ENCODE data around the gene RHBDL3.

The RHBDL3 gene

DNA sequence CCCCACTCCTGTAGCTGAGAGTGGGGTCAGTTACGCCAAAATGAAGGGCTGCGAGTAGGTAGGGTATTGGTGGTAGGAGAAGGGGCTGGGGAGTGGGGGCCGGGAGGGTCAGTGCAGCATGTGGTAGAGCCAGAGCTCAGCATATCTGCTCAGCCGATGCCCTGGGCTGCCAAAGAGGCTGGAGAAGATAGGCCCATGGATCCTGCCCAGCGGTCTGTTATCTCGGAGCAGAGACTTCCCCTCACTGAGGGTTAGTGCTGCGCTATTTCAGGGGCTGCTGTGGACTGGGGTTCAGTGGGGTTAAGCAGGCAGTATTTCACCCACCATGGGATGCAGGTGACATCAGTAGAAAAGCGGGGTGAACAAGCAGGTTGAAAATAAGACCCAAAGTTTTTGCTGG lies 19.7 kb downstream of the RHBDL3 start:
- TF ChIP-seq, protein P1, sequence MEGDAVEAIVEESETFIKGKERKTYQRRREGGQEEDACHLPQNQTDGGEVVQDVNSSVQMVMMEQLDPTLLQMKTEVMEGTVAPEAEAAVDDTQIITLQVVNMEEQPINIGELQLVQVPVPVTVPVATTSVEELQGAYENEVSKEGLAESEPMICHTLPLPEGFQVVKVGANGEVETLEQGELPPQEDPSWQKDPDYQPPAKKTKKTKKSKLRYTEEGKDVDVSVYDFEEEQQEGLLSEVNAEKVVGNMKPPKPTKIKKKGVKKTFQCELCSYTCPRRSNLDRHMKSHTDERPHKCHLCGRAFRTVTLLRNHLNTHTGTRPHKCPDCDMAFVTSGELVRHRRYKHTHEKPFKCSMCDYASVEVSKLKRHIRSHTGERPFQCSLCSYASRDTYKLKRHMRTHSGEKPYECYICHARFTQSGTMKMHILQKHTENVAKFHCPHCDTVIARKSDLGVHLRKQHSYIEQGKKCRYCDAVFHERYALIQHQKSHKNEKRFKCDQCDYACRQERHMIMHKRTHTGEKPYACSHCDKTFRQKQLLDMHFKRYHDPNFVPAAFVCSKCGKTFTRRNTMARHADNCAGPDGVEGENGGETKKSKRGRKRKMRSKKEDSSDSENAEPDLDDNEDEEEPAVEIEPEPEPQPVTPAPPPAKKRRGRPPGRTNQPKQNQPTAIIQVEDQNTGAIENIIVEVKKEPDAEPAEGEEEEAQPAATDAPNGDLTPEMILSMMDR (conservative IDR thresholded peaks at IDR 0.05): no peak
- H3K27ac ChIP-seq: no peak overlapping the region

DNA sequence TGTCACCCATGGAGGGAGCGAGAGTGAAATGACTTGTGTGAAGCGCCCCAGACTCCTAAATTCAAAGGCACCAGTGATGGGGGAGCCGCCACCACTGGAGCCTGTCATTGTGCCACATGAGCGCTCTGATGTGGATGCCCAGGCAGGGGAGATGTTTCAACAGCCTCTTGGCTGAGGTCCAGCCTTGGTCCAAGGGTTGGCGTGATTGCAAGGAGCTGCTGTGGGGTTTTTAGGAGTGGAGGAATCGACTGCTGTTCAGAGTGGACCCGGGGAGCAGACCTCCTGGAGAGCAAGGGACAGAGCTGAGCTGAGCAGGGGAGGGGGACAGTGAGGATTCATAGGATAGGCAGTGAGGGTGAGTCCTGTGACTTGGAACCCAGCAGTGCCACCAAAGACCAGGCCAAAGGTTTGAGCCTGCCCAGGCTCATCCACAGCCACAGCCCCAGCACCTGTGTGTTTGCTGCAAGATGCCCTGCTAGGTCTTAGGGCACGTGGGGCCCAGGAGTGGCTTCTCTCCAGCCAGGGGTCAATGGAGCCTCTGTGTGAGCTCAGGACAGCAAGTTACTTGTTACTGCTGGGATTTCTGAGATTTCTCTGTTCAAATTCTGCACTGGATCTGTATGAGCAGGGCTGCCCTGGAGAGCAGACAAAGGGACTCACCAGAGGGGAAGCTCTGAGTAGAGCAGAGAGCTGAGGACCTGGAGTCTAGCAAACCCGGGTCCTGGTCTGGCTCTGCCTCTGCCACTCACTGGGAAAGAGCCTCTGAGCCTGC lies 20.3 kb downstream of the RHBDL3 start:
- no peak overlapping the region for H3K27ac ChIP-seq
- TF ChIP-seq, protein P1 (conservative IDR thresholded peaks at IDR 0.05): no peak

DNA sequence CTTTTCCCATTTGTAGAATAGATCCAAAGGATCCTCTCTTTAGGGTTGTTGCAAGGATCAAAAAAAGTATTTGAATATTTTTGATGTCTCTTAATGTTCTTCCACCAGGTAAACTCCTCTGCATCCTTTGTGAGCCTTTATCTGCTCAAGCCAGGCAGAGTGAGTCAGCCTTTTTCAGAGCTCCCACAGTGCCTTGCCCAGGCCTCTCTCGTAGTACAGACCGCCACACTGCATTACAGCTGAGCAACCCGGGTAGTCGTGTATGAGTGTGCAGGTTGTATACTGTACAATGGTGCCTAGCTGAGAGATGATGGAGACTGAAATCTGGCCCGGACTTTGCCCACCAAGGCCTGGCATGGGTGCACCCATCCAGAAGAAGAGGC lies 20.9 kb downstream of the RHBDL3 start:
- TF ChIP-seq, protein P1 (conservative IDR thresholded peaks at IDR 0.05): no peak

DNA sequence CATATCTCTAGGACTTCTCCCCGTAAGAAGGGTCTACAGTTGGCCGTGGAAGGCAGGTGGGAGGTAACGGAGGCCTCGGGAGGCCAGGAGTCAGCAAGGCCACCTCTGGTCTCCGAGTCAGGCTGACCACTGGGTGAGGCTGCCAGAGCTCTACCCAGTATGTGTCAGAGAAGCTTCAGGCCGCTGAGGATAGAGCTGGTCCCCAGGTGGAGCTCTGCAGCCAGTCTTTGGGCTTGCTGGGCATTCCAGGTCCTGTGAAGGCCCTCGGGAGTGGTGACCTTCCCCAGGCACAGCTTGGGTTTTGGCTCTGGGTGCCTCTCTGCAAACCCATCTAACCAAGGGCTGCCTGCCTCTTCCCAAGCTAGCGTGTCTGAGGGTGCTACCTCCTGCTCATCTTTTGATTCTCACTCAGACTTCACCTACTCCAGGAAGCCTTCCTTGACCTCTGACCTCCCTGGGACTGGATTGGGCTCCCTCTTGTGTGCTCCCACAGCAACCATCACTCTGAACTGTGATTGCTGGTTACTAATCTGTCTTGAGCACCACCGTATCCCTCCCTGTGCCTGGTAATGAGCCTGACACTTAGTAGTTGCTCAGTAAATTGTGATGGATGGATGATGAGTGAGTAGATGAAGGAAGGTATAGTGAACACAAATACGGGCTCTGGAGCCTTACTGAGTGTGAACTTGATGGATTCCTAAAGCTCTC lies 22.3 kb downstream of the RHBDL3 start:
- no peak overlapping the region for H3K27ac ChIP-seq
- TF ChIP-seq, protein P1 (conservative IDR thresholded peaks at IDR 0.05): no peak

More for the DNA sequence above, 20.9 kb downstream of the RHBDL3 start:
- no peak overlapping the region for H3K27ac ChIP-seq

DNA sequence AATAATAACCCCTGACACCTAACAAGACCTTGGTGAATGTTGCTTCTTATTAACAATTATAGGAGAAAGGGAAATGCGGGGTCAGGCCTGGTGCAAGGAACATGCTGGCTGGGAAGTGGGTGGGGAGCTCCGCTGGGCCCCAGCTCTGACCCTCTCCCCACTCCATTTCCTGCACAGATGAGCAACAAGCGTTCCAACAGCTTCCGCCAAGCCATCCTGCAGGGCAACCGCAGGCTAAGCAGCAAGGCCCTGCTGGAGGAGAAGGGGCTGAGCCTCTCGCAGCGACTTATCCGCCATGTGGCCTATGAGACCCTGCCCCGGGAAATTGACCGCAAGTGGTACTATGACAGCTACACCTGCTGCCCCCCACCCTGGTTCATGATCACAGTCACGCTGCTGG lies 23.0 kb downstream of the RHBDL3 start:
- H3K27ac ChIP-seq: no peak overlapping the region
- TF ChIP-seq, protein P1 (conservative IDR thresholded peaks at IDR 0.05): no peak

DNA sequence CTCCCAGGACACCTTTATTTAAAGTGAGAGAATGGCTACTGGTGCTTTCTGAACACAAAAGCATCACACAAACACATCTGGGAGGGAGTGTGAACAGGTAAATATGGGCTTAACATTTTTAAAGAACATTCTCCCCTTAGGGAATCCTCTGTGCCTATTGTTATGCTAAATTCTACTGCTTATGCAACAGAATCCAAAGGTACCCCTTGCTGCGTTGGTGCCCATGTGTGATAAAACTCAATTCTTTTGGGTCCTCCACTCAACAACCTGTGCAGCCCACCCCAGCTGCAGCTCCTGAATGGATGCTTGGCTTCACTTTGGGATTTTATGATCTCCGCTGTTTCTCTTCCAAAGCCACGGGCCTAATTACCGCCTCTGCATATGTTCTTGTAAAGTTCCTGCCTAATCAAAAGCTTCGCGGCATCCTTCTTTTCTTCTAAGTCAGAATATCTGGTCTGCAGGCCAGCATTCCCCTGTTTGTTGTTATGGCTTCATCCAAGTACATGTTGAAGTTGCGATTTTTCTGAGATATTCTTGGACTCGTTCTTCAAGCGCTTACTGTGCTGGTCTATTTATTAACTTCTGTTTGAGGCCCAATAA lies 23.9 kb downstream of the RHBDL3 start:
- TF ChIP-seq, protein P1 (conservative IDR thresholded peaks at IDR 0.05): no peak
- no peak overlapping the region for H3K27ac ChIP-seq

DNA sequence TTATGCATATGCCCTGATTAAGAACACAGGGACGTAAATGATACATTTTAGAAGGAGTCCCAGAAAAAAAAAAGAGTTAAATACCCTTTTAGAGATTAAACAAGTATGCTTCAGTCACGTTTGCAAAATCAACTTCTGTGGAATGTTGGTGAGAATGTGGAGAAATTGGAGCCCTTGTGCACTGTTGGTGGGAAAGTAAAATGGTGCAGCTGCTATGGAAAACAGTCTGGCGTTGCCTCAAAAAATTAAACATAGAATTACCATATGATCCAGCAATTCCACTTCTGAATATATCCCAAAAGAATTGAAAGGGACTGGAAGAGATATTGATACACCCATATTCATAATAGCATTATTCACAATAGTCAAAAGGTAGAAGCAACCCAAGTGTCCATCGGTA lies 26.5 kb downstream of the RHBDL3 start:
- TF ChIP-seq, protein P1 (conservative IDR thresholded peaks at IDR 0.05): no peak
- H3K27ac ChIP-seq: no peak overlapping the region
